Pancreas (tissue), 10 donors: ENCODE measurements around the gene GPC6. TPM values are rescaled to one million over a fixed set of nuclear protein-coding genes. Genes with fewer than 3 reads are reported as not detected.

Experiments used
- ATAC-seq, 4 donors: fragments of 200-7000 bp; cut with Tn5 transposase; one replicate each; pipeline versions ENCODE4 v1.8.0 to v1.9.1; 2020; ENCODE audit warnings: mild to moderate bottlenecking in 4 of 4, moderate library complexity in 4 of 4
- DNase-seq, 6 donors: peaks; one replicate each; pipeline ENCODE4 v3.0.0-alpha.2; 2020
- FAIRE-seq: peaks from 2 replicates; lab custom pipeline; 2012; peaks lifted over from hg19 to GRCh38; lab: Jason Lieb, UNC
- H3K27ac ChIP-seq, 4 donors: fragments of 200-600 bp; sonication (generic); 1 replicate in 3 of 4; 2 replicates in 1 of 4; pipeline versions ENCODE4 v1.5.0 to v1.8.0; 2020
- H3K27me3 ChIP-seq, 4 donors: fragments of 200-600 bp; one replicate each; pipeline ENCODE4 v1.8.0; 2021
- H3K36me3 ChIP-seq, 3 donors: fragments of 200-600 bp; sonication (generic) in 1 of 3; one replicate each; pipeline versions ENCODE4 v1.5.0 to v1.8.0; 2020 to 2021
- H3K4me1 ChIP-seq, 3 donors: fragments of 200-600 bp; one replicate each; pipeline ENCODE4 v1.8.0; 2021
- H3K4me3 ChIP-seq, 4 donors: fragments of 200-600 bp; sonication (generic) in 2 of 4; one replicate each; pipeline versions ENCODE4 v1.5.0 to v1.8.0; 2020 to 2021
- H3K9me3 ChIP-seq, 4 donors: fragments of 200-600 bp; one replicate each; pipeline ENCODE4 v1.8.0; 2021
- WGBS, 2 donors: extraction: QIAGEN DNeasy Blood & Tissue Kit; methylation state at CpG; one replicate each; pipeline ENCODE4 v1.1.7; 2013; 5-methylcytosine and 5-hydroxymethylcytosine counted together
- intact Hi-C, 3 donors: fragments of 100-400 bp; cut with DNase I; formaldehyde crosslinking; loops; one replicate each; pipeline versions ENCODE4 v1.11.1 to v1.14.2; 2022
- polyA plus RNA-seq, 2 donors: library from polyadenylated mRNA; stranded (reverse); fragments of 200-250 nt; gene quantifications; one replicate each; pipeline ENCODE4 v1.2.3, GENCODE V29; 2013
- total RNA-seq, 6 donors: library from RNA; stranded (reverse); fragmentation: NEBNext Ultra II Directional in 4 of 6; extraction: Animal tissue kit (Norgen Biotek cat#: 25700) in 4 of 6; gene quantifications; one replicate each; pipeline versions ENCODE4 v1.2.1 to v1.2.4, GENCODE V29; 2021 to 2023
- TF ChIP-seq, protein P1 (sequence below), 4 donors: fragments of 200-600 bp; sonication (generic) in 3 of 4; IDR thresholded peaks; one replicate each; pipeline versions ENCODE4 v1.5.0 to v1.8.0; 2021; ENCODE audit warnings: antibody characterized with exemption in 4 of 4
- donor health status: healthy with polysubstance abuse.
- donor health status: DM: no; HTN: no; CAD: no; lungs with moderate emphysema.
- donor health status: DM: no; HTN: no; CAD: no.
- donor health status: control.
- donor health status: control.
- donor health status: Bipolar disorder and iron deficiency.
- donor health status: DM: yes; HTN: yes; CAD: no.
- donor health status: DM: no; HTN: no; CAD: no.
- donor health status: DM: no; HTN: no; CAD: no.
- donor health status: DM: yes; HTN: yes; CAD: no.

GPC6 gene
- total RNA-seq (1 to 10 TPM in 3 of 6 donors, under 1 TPM in 3; 0.23 to 3.3 (median 1.2) TPM), polyA plus RNA-seq (1 to 10 TPM in 1 of 2 donors, under 1 TPM in 1; 0.30 to 1.8 TPM)

DNA sequence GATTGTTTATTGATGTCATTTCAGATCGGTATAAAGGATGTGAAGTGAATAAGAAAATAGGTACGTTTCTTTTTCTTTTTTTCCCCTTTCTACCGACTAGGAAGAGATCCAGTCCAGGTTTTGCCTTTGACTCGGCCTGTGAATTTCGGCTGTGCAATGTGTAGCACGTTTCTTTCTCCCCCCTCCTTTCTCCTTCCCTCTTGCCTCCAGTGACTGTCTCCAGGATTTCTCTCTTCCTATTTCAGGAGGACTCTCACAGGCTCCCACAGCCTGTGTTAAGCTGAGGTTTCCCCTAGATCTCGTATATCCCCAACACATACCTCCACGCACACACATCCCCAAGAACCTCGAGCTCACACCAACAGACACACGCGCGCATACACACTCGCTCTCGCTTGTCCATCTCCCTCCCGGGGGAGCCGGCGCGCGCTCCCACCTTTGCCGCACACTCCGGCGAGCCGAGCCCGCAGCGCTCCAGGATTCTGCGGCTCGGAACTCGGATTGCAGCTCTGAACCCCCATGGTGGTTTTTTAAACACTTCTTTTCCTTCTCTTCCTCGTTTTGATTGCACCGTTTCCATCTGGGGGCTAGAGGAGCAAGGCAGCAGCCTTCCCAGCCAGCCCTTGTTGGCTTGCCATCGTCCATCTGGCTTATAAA lies at the start of gene GPC6:
Gene GPC6, plus strand, starts transcription at position 185 of the 657 bp plus-strand sequence.
- peaks cover 0 to 10% (median 0%) of the 10 kb centered on the region in 4 donors for H3K27me3 ChIP-seq
- FAIRE-seq (no peak), DNase-seq (peak in 1 of 6 donors; percentile 22), ATAC-seq (peak; percentile 25 to 63 (median 56))
- no peaks in the 10 kb centered on the region for H3K4me1 ChIP-seq
- TF ChIP-seq, protein P1, sequence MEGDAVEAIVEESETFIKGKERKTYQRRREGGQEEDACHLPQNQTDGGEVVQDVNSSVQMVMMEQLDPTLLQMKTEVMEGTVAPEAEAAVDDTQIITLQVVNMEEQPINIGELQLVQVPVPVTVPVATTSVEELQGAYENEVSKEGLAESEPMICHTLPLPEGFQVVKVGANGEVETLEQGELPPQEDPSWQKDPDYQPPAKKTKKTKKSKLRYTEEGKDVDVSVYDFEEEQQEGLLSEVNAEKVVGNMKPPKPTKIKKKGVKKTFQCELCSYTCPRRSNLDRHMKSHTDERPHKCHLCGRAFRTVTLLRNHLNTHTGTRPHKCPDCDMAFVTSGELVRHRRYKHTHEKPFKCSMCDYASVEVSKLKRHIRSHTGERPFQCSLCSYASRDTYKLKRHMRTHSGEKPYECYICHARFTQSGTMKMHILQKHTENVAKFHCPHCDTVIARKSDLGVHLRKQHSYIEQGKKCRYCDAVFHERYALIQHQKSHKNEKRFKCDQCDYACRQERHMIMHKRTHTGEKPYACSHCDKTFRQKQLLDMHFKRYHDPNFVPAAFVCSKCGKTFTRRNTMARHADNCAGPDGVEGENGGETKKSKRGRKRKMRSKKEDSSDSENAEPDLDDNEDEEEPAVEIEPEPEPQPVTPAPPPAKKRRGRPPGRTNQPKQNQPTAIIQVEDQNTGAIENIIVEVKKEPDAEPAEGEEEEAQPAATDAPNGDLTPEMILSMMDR (IDR thresholded peaks at IDR 0.05), result no peak
- H3K9me3 ChIP-seq, result no peaks in the 10 kb centered on the region
- H3K36me3 ChIP-seq, result no peaks in the 10 kb centered on the region
- H3K27ac ChIP-seq, result peak within 1 kb of the TSS in 2 of 4 donors; percentile 50 to 52
- 0 to 1% methylated on average over 31 of the region's 31 CpGs for WGBS, 2 donors
- peak within 1 kb of the TSS; percentile 24 to 60 (median 36) for H3K4me3 ChIP-seq
- intact Hi-C loops, result no loop called here

DNA sequence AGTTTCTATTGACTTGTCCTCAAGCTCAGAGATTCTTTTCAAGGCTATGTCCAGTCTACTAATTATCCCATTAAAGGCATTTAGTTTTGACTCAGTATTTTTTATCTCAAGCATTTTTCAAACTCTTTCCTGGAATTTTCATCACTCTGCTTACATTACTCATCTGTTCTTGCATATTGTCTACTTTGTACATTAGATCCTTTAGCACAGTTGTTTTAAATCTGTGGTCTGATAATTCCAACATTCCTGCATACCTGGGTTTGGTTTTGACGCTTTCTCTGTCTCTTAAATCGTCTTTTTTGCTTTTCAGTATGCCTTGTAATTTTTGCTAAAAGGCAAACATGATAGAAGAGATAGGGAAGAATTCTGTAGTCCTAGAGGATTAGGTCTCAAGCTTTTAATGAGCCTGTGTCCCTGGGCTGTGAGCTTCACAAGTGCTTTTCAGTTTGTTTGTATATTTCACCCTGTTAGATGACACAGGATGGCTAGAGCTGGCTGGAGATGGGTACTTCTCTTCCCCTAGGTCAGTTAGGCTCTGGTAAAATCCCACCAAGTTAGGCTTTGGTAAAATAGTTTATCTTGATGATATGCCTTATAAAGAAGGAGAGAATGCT lies 46.1 kb upstream of the GPC6 start:
- WGBS, 2 donors, result 33 to 60% methylated on average over 2 of the region's 2 CpGs
- Histone ChIP-seq H3K9me3 (no peaks in the 10 kb centered on the region), H3K4me3 (no peak overlapping the region), H3K36me3 (no peaks in the 10 kb centered on the region), H3K27ac (no peak overlapping the region), H3K27me3 (no peaks in the 10 kb centered on the region), H3K4me1 (no peaks in the 10 kb centered on the region)
- TF ChIP-seq, protein P1 (IDR thresholded peaks at IDR 0.05), result no peak
- no peak for DNase-seq
- ATAC-seq, result no peak
- no peak for FAIRE-seq
- intact Hi-C loops, result no loop called here

DNA sequence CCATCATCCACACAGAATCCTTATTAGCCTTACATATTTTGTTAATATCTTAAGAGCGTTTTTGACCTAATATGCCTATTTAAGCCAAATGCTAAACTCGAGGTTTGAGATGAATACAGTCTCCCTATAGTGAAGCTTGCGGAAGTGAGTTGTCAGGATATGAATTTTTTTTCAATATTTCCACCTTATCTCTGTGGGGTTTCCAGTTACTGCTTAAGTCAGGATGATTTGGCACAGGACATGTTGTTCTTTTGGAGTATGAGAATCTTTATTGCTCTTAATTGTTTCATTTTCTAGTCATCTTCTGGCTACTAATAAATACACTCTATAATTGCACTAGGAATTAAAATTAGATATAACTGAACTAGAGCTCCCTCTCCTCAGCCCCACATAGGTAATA lies 44.2 kb upstream of the GPC6 start:
- no peak for DNase-seq
- H3K27ac ChIP-seq, result no peak overlapping the region
- intact Hi-C loops, result no loop called here
- WGBS, 2 donors, result 74 to 86% methylated on average over 3 of the region's 3 CpGs
- FAIRE-seq, result no peak
- ATAC-seq, result no peak
- TF ChIP-seq, protein P1 (IDR thresholded peaks at IDR 0.05), result no peak
- no peak overlapping the region for H3K4me3 ChIP-seq
- no peaks in the 10 kb centered on the region for H3K9me3 ChIP-seq
- H3K27me3 ChIP-seq, result no peaks in the 10 kb centered on the region
- H3K4me1 ChIP-seq, result no peaks in the 10 kb centered on the region
- no peaks in the 10 kb centered on the region for H3K36me3 ChIP-seq

DNA sequence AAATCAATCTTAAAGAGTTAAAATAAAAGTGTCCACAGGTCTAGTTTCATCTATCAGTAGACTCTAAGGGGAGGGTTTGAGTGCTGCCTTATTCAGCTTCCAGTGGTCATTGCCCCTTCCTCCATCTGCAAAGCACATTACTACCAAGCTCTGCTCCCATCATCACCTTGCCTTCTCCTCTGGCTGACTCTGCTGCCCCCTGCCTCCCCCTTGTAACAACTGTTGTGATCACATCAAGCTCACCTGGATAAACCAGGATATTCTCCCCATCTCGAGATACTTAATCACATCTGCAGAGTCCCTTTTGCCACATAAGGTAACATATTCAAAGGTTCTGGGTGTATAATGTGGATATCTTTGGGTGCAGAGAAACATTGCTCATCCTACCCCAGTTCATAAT lies 43.3 kb upstream of the GPC6 start:
- Histone ChIP-seq H3K4me1 (no peaks in the 10 kb centered on the region), H3K9me3 (no peaks in the 10 kb centered on the region), H3K36me3 (no peaks in the 10 kb centered on the region), H3K27me3 (no peaks in the 10 kb centered on the region), H3K27ac (no peak overlapping the region), H3K4me3 (no peak overlapping the region)
- DNase-seq, result no peak
- TF ChIP-seq, protein P1 (IDR thresholded peaks at IDR 0.05), result no peak
- no peak for ATAC-seq
- intact Hi-C loops, result no loop called here
- FAIRE-seq, result no peak
- WGBS, 2 donors, result 33 to 58% methylated on average over 1 of the region's 1 CpG

DNA sequence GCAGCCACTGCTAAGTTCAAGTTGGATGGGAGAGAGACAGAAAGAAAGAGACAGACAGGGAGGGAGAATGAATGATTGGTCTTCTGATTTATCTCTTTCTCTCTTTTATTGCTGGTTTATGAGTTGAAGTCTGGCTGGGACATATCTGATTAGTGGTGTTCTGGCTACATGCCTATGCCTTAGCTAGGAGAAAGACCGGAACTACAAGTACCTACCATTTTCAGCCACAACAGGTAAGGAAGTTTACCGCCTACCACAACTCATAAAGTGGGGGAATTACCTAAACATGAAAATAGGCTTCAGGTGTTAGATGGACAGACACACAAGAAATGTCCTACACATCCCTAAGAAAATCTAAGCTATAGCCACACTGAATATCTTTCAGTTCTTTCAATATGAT lies 36.6 kb upstream of the GPC6 start:
- H3K27ac ChIP-seq, result no peak overlapping the region
- no peak for DNase-seq
- H3K9me3 ChIP-seq, result no peaks in the 10 kb centered on the region
- H3K4me1 ChIP-seq, result no peaks in the 10 kb centered on the region
- H3K36me3 ChIP-seq, result no peaks in the 10 kb centered on the region
- ATAC-seq, result no peak
- TF ChIP-seq, protein P1 (IDR thresholded peaks at IDR 0.05), result no peak
- intact Hi-C loops, result no loop called here
- no peak for FAIRE-seq
- no peaks in the 10 kb centered on the region for H3K27me3 ChIP-seq
- no peak overlapping the region for H3K4me3 ChIP-seq
- WGBS, 2 donors, result 94 to 98% methylated on average over 2 of the region's 2 CpGs
